Measurements from ENCODE around the gene CYP2W1. TPM values are rescaled to one million over a fixed set of nuclear protein-coding genes. Genes with fewer than 3 reads are reported as not detected.

Gene CYP2W1
- total RNA-seq, 2 experiments from 2014 or later = not detected

DNA sequence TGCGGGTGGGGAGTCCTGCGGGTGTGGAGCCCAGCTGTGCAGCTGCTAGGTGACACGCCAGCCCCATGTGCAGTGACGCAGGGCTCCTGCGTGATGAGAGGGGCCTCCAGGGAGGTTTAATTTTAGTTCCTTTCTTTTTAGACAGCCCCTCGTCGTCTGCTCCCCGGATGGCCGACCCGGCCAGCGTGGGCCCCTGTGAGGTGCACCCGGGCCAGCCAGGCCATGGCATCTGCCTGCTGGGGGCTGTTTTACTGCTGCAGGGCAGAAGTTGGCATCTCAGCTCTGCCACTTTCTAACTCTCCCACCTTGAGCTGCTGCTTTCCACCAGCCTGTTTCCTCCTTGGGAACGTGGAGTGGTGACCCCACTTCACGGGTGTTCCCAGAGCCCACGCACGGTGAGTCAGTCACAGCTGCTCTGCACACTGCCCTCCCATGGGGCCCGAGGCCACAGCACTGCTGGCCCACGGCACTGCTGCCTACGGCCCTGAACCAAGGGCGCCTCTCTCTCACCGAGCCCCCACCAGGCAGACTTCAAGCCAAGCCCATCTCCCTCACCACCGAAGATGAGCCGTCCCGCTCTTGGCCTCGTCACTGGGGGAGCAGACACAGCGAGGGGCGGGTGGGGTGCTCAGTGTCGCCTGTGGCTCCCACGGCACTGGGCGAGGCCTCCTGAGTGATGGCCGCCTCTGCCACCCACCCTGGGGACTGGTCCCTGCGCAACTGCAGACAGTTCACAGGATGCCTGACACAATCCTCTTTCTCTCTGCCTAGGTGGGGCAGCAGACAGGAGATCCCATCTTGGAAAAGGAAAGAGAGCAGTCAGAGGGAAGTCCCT, 21.3 kb downstream of the CYP2W1 start:
- CTCF ChIA-PET = interaction anchor here (1.0 to 2.7 kb wide), 2 partner anchors 11 to 61 kb away, joined by 3 to 15 read pairs; no protein-coding TSS in a partner anchor
- POLR2A ChIA-PET = no interaction called here

GRCh38 chr7:1005303-1005702, 22.3 kb downstream of the CYP2W1 start:
- ChIA-PET POLR2A (no interaction called here), CTCF (interaction anchor here (1.4 to 2.7 kb wide), 2 partner anchors 12 to 61 kb away, joined by 4 to 15 read pairs; no protein-coding TSS in a partner anchor)

DNA sequence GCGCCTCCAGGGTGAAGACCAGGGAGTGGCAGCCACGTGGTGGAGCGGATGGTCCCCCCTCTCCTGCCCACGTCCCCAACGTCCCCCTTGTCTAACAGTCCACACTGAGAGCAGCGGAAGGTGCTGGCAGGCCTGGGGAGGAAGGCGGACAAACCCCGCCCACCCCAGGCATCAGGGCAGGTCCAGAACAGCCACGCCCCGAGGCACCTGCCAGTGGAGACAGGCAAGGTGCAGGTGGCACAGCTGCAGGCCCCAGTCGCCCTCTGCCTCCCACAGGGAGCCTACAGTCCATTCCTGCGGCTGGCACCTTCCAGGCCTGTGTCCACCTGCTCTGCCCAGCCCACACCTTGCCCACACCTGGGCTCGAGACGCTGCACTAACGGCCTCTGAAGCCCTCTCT, 24.9 kb downstream of the CYP2W1 start:
- CTCF ChIA-PET = interaction anchor here (1.7 kb wide), 1 partner anchor 14 kb away, joined by 4 read pairs; no protein-coding TSS in a partner anchor
- POLR2A ChIA-PET = no interaction called here

GRCh38 chr7:1008733-1009363, 25.9 kb downstream of the CYP2W1 start:
- ChIA-PET CTCF (interaction anchor here (1.5 to 1.7 kb wide), 2 partner anchors 15 to 57 kb away, joined by 4 to 5 read pairs; no protein-coding TSS in a partner anchor), POLR2A (no interaction called here)

GRCh38 chr7:1009747-1010146, 26.8 kb downstream of the CYP2W1 start:
- CTCF ChIA-PET = interaction anchor here (1.5 kb wide), 1 partner anchor 56 kb away, joined by 5 read pairs; no protein-coding TSS in a partner anchor
- POLR2A ChIA-PET = no interaction called here

DNA sequence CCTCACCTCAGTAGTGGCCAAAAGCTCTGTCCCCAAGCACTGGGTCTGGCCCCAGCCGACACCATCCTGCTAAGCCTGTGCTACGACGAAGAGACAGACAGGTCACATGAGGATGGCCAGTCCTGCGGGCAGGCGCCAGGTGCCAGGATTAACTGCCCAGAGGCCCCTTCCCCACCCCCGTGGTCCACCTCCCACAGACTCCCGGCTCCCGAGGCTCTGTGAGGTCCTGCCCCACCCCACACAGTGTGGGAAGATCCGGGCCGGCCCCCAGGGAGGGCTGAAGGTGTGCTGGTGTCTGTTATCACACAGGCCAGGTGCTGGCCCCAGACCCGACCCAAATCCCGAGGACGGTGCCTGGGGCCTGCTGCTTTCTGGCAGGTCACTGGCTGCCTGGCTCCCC, 27.2 kb downstream of the CYP2W1 start:
- ChIA-PET POLR2A (no interaction called here), CTCF (interaction anchor here (1.5 kb wide), 1 partner anchor 56 kb away, joined by 5 read pairs; no protein-coding TSS in a partner anchor)

GRCh38 chr7:1011297-1012003, 28.5 kb downstream of the CYP2W1 start:
- CTCF ChIA-PET = no interaction called here

GRCh38 chr7:1012004-1012715, 29.2 kb downstream of the CYP2W1 start:
- CTCF ChIA-PET = interaction anchor here (0.6 to 1.0 kb wide), 2 partner anchors 19 to 42 kb away, joined by 3 to 5 read pairs; no protein-coding TSS in a partner anchor
- POLR2A ChIA-PET = no interaction called here

More at GRCh38 chr7:1011297-1012003, 28.5 kb downstream of the CYP2W1 start:
- POLR2A ChIA-PET = no interaction called here

GRCh38 chr7:1012716-1013095, 29.7 kb downstream of the CYP2W1 start:
- ChIA-PET CTCF (interaction anchor here (0.6 to 1.0 kb wide), 2 partner anchors 20 to 43 kb away, joined by 3 to 5 read pairs; no protein-coding TSS in a partner anchor), POLR2A (no interaction called here)

- ChIA-PET POLR2A (no interaction called here), CTCF (no interaction called here)
Observed at GRCh38 chr7:1013581-1013980, 30.6 kb downstream of the CYP2W1 start.

- ChIA-PET CTCF (no interaction called here), POLR2A (no interaction called here)
Observed at GRCh38 chr7:1014681-1015080, 31.7 kb downstream of the CYP2W1 start.

DNA sequence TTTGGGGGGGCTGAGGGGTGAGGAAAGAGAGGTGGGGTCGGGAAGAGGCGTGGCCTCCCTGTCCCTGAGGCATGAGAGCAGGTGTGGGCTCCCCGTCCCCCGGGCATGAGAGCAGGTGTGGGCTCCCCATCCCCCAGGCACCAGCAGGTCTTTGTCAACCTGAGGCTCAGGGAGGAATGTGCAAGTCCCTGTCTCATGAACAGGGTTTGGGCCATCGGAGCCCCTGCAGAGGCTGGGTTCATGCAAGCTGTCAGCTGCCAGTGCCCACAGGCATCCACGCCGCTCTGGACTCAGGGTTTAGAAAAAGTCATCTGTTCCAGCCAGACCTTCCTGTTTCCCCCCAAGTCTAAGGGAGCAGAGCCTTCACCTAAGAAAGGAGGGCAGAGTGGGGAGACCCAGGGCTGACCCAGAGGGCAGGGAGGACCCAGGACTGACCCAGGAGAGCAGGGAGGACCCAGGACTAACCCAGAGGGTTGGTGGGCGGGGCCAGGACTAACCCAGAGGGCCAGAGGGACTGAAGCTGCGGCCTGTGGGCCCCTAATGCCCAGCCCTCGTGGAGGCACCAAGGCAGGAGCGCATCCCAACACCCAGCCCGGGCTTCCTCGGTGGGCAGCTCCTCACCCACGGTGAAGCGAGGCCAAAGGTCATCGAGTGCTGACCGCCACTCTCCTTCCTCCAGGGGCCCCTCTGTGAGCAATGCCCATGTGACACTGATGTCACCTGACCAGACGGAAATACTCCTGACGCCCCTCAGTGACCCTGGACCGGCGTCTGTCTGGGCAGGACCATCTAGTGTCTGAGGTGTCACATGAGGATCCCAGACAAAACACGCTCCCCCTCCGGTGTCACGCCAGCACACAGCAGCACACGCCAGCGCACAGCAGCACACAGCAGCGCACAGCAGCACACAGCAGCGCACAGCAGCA, 32.5 kb downstream of the CYP2W1 start:
- ChIA-PET POLR2A (no interaction called here), CTCF (no interaction called here)

DNA sequence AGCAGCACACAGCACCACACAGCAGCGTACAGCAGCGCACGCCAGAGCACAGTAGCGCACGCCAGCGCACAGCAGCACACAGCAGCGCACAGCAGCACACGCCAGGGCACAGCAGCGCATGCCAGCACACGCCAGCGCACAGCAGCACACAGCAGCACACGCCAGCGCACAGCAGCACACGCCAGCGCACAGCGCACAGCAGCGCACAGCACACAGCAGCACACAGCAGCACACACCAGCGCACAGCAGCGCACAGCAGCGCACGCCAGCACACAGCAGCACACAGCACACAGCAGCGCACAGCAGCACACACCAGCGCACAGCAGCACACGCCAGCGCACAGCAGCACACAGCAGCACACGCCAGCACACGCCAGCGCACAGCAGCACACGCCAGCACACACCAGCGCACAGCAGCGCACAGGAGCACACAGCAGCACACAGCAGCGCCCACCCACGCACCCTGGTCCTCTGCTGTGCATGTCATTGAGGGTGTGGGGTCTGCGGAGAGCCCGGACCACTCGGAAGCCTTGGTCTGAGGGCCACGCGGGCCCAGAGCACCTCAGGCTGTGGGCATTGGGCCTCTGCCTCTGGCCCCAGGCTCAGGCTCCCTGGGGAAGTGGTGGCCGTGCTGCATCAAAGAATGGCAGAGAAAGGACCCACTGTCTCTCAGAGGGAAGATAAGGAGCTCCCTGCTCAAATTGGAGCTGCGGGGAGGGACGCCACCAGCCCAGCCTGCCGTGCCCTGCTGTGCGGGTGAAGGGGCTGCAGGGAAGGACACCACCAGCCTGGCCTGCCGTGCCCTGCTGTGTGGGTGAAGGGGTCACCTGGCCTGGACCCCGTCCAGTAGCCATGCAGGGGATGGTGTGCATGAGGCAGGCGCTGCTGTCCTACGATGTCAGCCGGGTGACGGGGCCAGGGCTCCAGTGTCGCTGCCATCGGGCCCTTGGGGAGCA, 33.9 kb downstream of the CYP2W1 start:
- ChIA-PET POLR2A (no interaction called here), CTCF (interaction anchor here (2.7 kb wide), 1 partner anchor 24 kb away, joined by 9 read pairs; no protein-coding TSS in a partner anchor)

GRCh38 chr7:1017586-1018333, 34.8 kb downstream of the CYP2W1 start:
- ChIA-PET POLR2A (no interaction called here), CTCF (interaction anchor here (0.9 to 2.7 kb wide), 3 partner anchors 25 to 48 kb away, joined by 3 to 9 read pairs (median 3); no protein-coding TSS in a partner anchor)

- POLR2A ChIA-PET = no interaction called here
- CTCF ChIA-PET = interaction anchor here (0.9 to 2.7 kb wide), 3 partner anchors 25 to 47 kb away, joined by 3 to 9 read pairs (median 3); no protein-coding TSS in a partner anchor
Observed at GRCh38 chr7:1018334-1018695, 35.3 kb downstream of the CYP2W1 start.

DNA sequence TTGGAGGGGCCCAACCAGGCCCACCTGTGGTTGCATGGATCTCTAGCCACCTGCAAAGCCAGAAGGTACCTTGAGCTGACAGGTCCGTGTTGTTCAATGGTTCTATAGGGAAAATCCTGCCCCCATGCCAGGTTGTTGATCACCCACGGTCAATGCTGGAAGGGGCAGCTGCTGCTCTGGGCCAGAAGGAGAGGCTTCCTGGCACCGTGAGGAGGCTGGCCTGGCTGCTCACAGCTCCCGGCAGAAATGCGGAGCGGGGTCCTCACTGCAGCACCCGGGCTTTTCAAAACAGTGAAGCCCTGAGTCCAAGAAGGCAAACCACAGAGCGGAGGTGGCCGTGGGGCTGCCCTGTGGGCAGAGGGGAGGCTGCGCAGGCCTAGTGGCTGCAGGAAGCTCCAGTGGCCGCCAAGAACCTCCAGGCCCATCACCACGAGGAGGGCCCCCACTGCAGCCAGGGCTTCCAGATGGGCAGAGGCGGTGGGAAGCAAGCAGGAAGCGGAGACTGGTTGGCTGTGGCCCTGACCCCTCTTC, 36.3 kb downstream of the CYP2W1 start:
- ChIA-PET POLR2A (no interaction called here), CTCF (interaction anchor here (2.7 kb wide), 1 partner anchor 26 kb away, joined by 9 read pairs; no protein-coding TSS in a partner anchor)

Data from activated CD8-positive, alpha-beta memory T cell treated with anti-CD3 and anti-CD28 coated beads for 36 hours (primary cell).